Mammary epithelial cell (primary cell): ENCODE measurements around the gene PGAP3.

Experiments used
- EZH2 ChIP-seq: IDR thresholded peaks from 2 replicates; pipeline ENCODE4 v1.6.1; 2012; ENCODE audit warnings: low read length, inconsistent platforms, borderline replicate concordance
- TF ChIP-seq, protein P1 (sequence below), 2 donors: IDR thresholded peaks in 1 of 2; conservative IDR thresholded peaks in 1 of 2; 2 replicates each; pipeline ENCODE4 v1.5.1; 2011 to 2012; ENCODE audit warnings: inconsistent platforms in 2 of 2, low read length in 2 of 2, mild to moderate bottlenecking in 2 of 2, control low read depth in 1 of 2, low read depth in 1 of 2; ENCODE audit not compliant: insufficient read depth in 1 of 2; ENCODE audit errors: extremely low read depth in 1 of 2

DNA sequence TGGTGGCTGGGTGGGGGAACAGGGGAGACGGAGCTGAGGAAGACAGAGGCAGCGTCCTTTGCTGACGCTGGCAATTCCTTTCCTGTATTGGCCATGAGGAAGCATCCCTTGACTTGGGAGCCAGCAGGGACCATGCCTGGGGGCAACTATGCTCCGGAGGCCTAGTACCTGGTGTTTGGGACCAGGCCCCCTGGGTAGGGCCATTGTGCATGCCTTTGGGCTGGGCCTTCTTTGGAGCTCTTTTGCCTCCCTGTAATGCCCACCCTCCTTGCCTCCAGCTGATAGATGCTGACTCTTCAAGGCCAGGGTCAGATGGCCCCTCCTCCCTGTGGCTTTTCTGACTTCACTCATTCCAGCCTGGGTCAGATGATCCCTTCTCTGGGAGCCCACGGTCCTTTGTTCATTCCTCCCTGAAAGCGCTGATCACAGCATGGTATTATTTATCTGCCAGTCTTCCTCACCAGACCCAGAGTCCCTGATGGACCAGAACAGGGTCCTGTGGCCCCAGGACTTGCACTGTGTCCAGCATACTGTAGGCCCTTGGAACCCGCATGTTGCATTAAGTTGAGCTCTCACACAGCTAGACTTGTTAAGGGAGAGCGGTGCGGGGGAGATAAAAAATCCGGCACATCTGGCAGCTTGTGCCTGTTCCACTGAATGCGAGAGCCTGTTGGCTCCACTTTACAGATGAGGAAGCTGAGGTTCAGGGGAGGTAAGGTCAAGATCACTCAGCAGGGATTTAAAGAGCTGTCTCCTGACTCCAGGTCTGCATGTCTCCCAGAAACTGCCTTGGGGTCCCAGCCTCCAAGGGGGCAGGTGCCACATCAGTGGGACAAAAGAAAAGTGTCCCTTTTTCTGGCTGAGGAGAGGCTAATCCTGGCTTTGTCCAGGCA lies 48.0 kb downstream of the PGAP3 start:
- TF ChIP-seq, protein P1, sequence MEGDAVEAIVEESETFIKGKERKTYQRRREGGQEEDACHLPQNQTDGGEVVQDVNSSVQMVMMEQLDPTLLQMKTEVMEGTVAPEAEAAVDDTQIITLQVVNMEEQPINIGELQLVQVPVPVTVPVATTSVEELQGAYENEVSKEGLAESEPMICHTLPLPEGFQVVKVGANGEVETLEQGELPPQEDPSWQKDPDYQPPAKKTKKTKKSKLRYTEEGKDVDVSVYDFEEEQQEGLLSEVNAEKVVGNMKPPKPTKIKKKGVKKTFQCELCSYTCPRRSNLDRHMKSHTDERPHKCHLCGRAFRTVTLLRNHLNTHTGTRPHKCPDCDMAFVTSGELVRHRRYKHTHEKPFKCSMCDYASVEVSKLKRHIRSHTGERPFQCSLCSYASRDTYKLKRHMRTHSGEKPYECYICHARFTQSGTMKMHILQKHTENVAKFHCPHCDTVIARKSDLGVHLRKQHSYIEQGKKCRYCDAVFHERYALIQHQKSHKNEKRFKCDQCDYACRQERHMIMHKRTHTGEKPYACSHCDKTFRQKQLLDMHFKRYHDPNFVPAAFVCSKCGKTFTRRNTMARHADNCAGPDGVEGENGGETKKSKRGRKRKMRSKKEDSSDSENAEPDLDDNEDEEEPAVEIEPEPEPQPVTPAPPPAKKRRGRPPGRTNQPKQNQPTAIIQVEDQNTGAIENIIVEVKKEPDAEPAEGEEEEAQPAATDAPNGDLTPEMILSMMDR (conservative IDR thresholded peaks at IDR 0.05 in 1 of 2, IDR thresholded peaks at IDR 0.05 in 1 of 2; ENCODE audit: extremely low read depth in 1 of 2, insufficient read depth in 1 of 2, low read depth in 1 of 2, low read length in 2 of 2): no peak
- TF ChIP-seq EZH2: no peak
